ENCODE results near the gene ASB15. TPM values are rescaled to one million over a fixed set of nuclear protein-coding genes. Genes with fewer than 3 reads are reported as not detected.

Gene ASB15
- total and polyA plus RNA-seq, 2 of the 8 experiments (the other 6 are each of a cell fraction or from before 2014, with no cell fraction given), result not detected

GRCh38 chr7:123665896-123666295 is 64.3 kb downstream of the ASB15 start (continued):
- no peak for TF ChIP-seq GABPA (IDR thresholded peaks at IDR 0.05; ENCODE audit: borderline replicate concordance, insufficient read depth, low read length)
- no peak for TF ChIP-seq KDM5A (IDR thresholded peaks at IDR 0.05; ENCODE audit: low read length)
- TF ChIP-seq EZH2 (IDR thresholded peaks at IDR 0.05; ENCODE audit: low read depth, low read length, severe bottlenecking), result no peak
- no peak for TF ChIP-seq ASH2L (IDR thresholded peaks at IDR 0.05; ENCODE audit: low read length)
- no peak for TF ChIP-seq PHF8 (conservative IDR thresholded peaks at IDR 0.05; ENCODE audit: low read depth, low read length)
- no peak for TF ChIP-seq TAF1 (IDR thresholded peaks at IDR 0.05; ENCODE audit: low read depth, low read length)
